GM10847 (cell line): ENCODE data around the gene RGS7BP.

Experiments
- POLR2A ChIP-seq: IDR thresholded peaks from 2 replicates; pipeline ENCODE4 v1.6.1; 2011; ENCODE audit not compliant: insufficient read length; ENCODE audit errors: extremely low read depth

The RGS7BP gene

GRCh38 chr5:64649512-64649911 is 143.7 kb downstream of the RGS7BP start:
- no peak for TF ChIP-seq POLR2A

DNA sequence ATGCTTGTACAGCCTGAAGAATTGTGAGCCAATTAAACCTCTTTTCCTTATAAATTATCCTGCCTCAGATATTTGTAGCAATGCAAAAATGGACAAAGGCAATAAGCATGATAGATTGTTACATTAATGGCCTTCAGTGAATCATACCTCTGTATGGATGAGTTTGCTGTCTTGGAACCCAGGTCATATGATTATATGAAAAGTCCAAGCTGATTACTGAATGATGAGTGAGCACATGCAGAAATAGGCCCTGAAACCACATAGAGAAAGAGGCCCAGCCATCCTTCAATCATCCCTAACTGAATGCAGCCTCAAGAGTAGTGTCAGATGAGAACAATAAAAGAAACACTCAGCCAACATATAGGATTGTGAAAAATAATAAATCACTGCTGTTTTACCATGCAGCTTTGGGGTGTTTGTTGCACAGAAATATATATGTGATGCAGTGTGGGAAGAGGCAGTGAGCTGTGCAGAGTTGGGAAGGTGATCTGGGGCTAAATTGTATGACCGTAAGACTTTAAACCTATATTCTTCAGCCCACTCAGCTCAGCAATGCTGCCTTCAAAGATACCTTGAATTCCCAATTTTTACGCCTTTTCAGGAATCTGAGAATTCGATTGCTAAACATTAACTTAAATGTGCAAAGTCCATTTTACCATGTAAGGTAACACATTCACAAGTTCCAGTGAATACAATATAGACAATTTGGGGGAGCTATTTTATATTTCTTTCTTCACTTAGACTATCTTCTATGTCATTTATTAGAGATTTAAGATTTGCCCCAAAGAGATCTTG is 148.1 kb downstream of the RGS7BP start:
- TF ChIP-seq POLR2A, result no peak

GRCh38 chr5:64654561-64654938 is 148.7 kb downstream of the RGS7BP start:
- TF ChIP-seq POLR2A, result no peak

GRCh38 chr5:64655596-64655995 is 149.8 kb downstream of the RGS7BP start:
- TF ChIP-seq POLR2A, result no peak

GRCh38 chr5:64659289-64659688 is 153.5 kb downstream of the RGS7BP start:
- no peak for TF ChIP-seq POLR2A
